ENCODE data around the gene TNFAIP8L1.

The TNFAIP8L1 gene

GRCh38 chr19:4702764-4703163 lies 63.4 kb downstream of the TNFAIP8L1 start:
- no peak for DNase-seq (ENCODE audit: low read depth, low spot score)

GRCh38 chr19:4703671-4704316 lies 64.5 kb downstream of the TNFAIP8L1 start:
- DNase-seq (ENCODE audit: low read depth, low spot score): no peak

DNA sequence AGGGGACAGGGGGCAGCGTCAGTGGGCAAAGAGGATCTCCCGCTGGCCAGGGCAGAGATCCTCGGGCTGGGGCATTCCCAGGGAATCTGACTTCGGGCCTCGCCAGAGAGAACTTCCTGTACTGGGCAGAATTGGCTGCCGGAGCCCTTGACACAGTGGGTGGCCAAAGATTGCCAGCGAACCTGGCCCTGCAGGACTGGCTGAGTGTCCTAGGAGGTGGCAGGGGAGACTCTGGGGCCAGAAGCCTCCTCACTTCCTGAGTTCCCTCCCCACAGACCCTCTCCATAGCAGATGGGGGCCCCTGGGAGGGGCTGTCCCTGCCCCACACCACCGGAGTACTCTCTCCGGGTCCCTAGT lies 65.0 kb downstream of the TNFAIP8L1 start:
- DNase-seq (ENCODE audit: low read depth, low spot score): no peak
